ENCODE measurements around the gene OR4C11.

DNA sequence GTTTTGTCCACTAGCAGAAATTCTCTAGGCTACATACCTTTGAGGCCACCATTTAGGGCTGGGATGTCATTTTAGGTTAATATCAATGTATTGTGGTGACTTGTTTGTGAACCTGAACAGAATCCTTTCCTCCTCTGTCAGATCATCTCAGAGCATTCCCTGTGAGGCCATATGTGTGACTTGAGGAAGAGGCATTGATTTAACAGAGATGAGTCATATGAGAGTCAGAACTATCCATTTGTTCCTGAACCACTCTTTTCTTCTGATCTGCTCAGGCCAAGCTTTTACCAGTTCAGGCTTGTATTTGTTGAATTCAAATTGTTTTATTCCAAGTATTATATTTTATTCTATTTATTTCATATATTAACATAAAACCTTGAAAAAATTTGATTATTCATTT is 47.7 kb upstream of the OR4C11 start:
- TF ChIP-seq, protein P1, sequence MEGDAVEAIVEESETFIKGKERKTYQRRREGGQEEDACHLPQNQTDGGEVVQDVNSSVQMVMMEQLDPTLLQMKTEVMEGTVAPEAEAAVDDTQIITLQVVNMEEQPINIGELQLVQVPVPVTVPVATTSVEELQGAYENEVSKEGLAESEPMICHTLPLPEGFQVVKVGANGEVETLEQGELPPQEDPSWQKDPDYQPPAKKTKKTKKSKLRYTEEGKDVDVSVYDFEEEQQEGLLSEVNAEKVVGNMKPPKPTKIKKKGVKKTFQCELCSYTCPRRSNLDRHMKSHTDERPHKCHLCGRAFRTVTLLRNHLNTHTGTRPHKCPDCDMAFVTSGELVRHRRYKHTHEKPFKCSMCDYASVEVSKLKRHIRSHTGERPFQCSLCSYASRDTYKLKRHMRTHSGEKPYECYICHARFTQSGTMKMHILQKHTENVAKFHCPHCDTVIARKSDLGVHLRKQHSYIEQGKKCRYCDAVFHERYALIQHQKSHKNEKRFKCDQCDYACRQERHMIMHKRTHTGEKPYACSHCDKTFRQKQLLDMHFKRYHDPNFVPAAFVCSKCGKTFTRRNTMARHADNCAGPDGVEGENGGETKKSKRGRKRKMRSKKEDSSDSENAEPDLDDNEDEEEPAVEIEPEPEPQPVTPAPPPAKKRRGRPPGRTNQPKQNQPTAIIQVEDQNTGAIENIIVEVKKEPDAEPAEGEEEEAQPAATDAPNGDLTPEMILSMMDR (IDR thresholded peaks at IDR 0.05 in 8 of 11, conservative IDR thresholded peaks at IDR 0.05 in 3 of 11): no peak
- TF ChIP-seq POLR2AphosphoS5 (IDR thresholded peaks at IDR 0.05): no peak
